BLaER1 treated with 17β-estradiol and CSF1 and Interleukin-3, amounts not matched to agents 10 nM and 100 nM (cell line): ENCODE measurements around the gene WFS1.

Source experiments
- H3K27ac ChIP-seq, 11 experiments: shearing (Covaris generic); formaldehyde crosslinking; 2 replicates each; pipeline ENCODE4 v1.8.1; 2022
- H3K27me3 ChIP-seq, 11 experiments: shearing (Covaris generic); formaldehyde crosslinking; 2 replicates each; pipeline ENCODE4 v1.8.1; 2022
- H3K36me3 ChIP-seq, 11 experiments: shearing (Covaris generic); formaldehyde crosslinking; 2 replicates each; pipeline ENCODE4 v1.8.1; 2022
- H3K4me1 ChIP-seq, 10 experiments: shearing (Covaris generic); formaldehyde crosslinking; 2 replicates each; pipeline ENCODE4 v1.8.1; 2022
- H3K4me2 ChIP-seq, 11 experiments: shearing (Covaris generic); formaldehyde crosslinking; 2 replicates each; pipeline ENCODE4 v1.8.1; 2022
- H3K4me3 ChIP-seq, 10 experiments: shearing (Covaris generic); formaldehyde crosslinking; 2 replicates each; pipeline ENCODE4 v1.8.1; 2022
- H3K9ac ChIP-seq, 11 experiments: shearing (Covaris generic); formaldehyde crosslinking; 2 replicates each; pipeline ENCODE4 v1.8.1; 2022
- H3K9me3 ChIP-seq, 11 experiments: shearing (Covaris generic); formaldehyde crosslinking; replicated peaks in 1 of 11; 2 replicates each; pipeline ENCODE4 v1.8.1; 2022
- H4K20me1 ChIP-seq, 11 experiments: shearing (Covaris generic); formaldehyde crosslinking; 2 replicates each; pipeline ENCODE4 v1.8.1; 2022
- Cebpa-rat ChIP-seq, 11 experiments: shearing (Covaris generic); IDR thresholded peaks; 2 replicates each; pipeline ENCODE4 v1.8.1; 2022

Gene WFS1

DNA sequence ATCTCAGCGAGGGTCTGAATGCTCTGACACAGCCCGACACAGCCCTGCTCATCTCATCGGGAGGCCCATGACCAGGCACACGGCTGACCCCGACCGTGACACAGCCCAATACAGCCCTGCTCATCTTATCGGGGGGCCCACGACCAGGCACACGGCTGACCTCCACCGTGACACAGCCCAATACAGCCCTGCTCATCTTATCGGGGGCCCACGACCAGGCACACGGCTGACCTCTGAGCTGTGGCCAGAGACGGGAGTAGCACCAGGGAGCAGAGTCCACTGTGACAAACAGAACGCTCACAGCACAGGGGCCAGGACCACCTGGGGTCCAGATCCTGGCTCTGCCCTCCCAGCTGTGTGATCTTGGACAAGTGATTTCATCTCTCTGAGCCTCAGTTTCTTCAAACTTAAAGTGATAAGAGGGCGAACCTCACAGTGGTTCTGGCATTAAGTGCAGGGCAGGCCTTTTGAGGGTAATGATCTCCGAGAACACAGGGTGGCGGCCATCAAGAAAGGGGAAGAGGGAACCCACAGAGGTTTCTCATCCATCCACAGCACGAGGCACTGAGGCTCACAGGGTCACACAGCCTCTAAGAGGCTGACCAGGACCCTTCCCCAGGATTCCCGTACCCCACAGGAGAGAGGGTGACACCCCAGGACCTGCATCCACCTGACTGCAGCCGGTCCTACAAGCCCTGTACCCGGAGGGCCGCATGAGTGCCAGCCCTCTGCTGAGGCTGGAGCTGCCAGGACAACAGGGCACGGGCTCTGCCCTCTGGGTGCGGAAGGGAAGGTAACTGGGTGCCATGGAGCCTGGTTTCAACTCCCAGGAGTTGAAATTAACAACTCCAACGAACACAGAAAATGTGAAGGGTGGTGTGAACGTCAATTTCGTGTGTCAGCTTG is 60.1 kb downstream of the WFS1 start:
- Histone ChIP-seq H4K20me1 (peaks cover 0 to 72% (median 0%) of the 10 kb centered on the region in 11 experiments; a peak in 6 of 22 replicates), H3K27me3 (peaks cover 0 to 40% (median 8%) of the 10 kb centered on the region in 11 experiments; a peak in 11 of 22 replicates), H3K4me2 (peak overlapping the region in 10 of 11 experiments; percentile 5 to 81 (median 53); a peak in 18 of 22 replicates), H3K9me3 (peaks cover 0 to 7% (median 0%) of the 10 kb centered on the region in 11 experiments; a peak in 2 of 22 replicates), H3K4me1 (peaks cover 21 to 74% (median 61%) of the 10 kb centered on the region in 10 experiments), H3K4me3 (no peak overlapping the region), H3K9ac (peak overlapping the region in 2 of 11 experiments; percentile 4 to 21; a peak in 2 of 22 replicates), H3K27ac (peak overlapping the region in 5 of 11 experiments; percentile 24 to 59 (median 50); a peak in 6 of 22 replicates), H3K36me3 (no peaks in the 10 kb centered on the region)
- TF ChIP-seq Cebpa-rat (IDR thresholded peaks at IDR 0.05): no peak

DNA sequence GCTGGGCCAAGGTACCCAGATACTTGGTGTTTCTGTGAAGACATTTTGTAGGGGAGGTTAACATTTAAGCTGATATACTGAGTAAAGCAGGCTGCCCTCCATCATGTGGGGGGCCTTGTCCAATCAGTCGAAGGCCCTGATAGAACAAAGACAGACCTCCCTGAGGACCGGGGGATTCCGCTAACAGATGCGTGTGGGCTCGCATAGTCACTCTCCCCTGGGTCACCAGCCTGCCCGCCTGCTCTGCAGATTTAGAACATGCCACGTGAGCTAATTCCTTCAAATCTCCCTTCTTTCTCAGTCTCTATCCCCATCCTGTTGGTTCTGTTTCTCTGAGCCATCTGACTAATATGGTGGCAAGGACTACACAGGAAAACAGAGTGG is 60.7 kb downstream of the WFS1 start:
- Histone ChIP-seq H3K27me3 (peaks cover 0 to 33% (median 8%) of the 10 kb centered on the region in 11 experiments; a peak in 11 of 22 replicates), H3K36me3 (no peaks in the 10 kb centered on the region), H3K27ac (peak overlapping the region in 5 of 11 experiments; percentile 24 to 59 (median 50); a peak in 6 of 22 replicates), H3K4me1 (peaks cover 19 to 70% (median 57%) of the 10 kb centered on the region in 10 experiments), H3K4me2 (peak overlapping the region in 9 of 11 experiments; percentile 2 to 81 (median 57); a peak in 17 of 22 replicates), H3K9ac (peak overlapping the region in 2 of 11 experiments; percentile 4 to 21; a peak in 2 of 22 replicates), H4K20me1 (peaks cover 0 to 69% (median 0%) of the 10 kb centered on the region in 11 experiments; a peak in 5 of 22 replicates), H3K4me3 (no peak overlapping the region), H3K9me3 (peaks cover 0 to 7% (median 0%) of the 10 kb centered on the region in 11 experiments; a peak in 2 of 22 replicates)
- TF ChIP-seq Cebpa-rat (IDR thresholded peaks at IDR 0.05): no peak

DNA sequence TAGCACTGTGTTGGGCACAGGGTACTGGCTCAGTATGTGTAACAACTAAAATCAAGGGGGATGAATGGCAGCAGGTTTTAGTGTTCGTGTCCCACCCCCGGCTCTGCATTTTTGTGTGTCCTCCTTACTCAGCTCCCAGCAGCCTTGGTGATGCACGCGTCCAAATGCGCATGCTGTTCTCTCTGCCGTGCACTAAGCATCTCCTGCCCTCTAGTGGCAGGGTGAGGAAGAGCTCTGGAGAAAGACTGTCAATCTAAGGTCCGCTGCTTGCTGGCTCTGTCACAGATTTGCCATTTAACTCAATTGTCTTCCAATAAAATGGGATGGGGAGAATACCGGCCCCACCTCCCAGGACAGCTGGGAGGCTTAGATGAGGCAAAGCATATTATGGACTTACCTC is 61.4 kb downstream of the WFS1 start:
- H3K27me3 ChIP-seq: peaks cover 0 to 27% (median 1%) of the 10 kb centered on the region in 11 experiments; a peak in 10 of 22 replicates
- peak overlapping the region in 2 of 11 experiments; percentile 19 to 55; a peak in 2 of 22 replicates for H3K27ac ChIP-seq
- peak overlapping the region in 9 of 11 experiments; percentile 2 to 81 (median 57); a peak in 16 of 22 replicates for H3K4me2 ChIP-seq
- H3K4me1 ChIP-seq: peaks cover 14 to 69% (median 54%) of the 10 kb centered on the region in 10 experiments
- H3K36me3 ChIP-seq: no peaks in the 10 kb centered on the region
- peaks cover 0 to 71% (median 0%) of the 10 kb centered on the region in 11 experiments; a peak in 5 of 22 replicates for H4K20me1 ChIP-seq
- peaks cover 0 to 7% (median 0%) of the 10 kb centered on the region in 11 experiments; a peak in 2 of 22 replicates for H3K9me3 ChIP-seq
- no peak overlapping the region for H3K4me3 ChIP-seq
- no peak overlapping the region for H3K9ac ChIP-seq
- TF ChIP-seq Cebpa-rat (IDR thresholded peaks at IDR 0.05): no peak

DNA sequence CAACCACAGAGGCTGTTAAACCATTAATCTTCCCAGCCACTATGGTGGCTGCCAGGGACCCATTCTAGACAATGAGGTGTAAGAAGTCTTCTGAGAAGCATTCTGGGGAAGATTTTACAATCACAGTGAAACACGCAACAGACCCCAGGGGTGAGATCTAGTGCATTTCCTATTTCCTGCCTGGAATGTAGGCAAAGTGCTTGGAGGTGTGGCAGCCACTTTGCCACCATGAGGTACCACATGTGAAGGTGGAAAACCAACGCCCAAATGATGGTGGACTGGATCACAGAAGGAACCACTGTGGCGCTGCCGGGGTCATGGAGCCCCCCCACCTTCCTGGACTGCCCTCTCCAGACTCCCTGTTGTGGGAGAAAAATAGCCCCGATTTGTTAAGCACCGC is 61.8 kb downstream of the WFS1 start:
- no peak overlapping the region for H3K27ac ChIP-seq
- H3K9me3 ChIP-seq: peaks cover 0 to 7% (median 0%) of the 10 kb centered on the region in 11 experiments; a peak in 2 of 22 replicates
- no peak overlapping the region for H3K4me3 ChIP-seq
- H3K4me1 ChIP-seq: peaks cover 14 to 64% (median 49%) of the 10 kb centered on the region in 10 experiments
- TF ChIP-seq Cebpa-rat (IDR thresholded peaks at IDR 0.05): no peak
- peaks cover 0 to 22% (median 0%) of the 10 kb centered on the region in 11 experiments; a peak in 4 of 22 replicates for H3K27me3 ChIP-seq
- H3K9ac ChIP-seq: no peak overlapping the region
- peak overlapping the region in 3 of 11 experiments; percentile 1 to 81 (median 78); a peak in 2 of 22 replicates for H3K4me2 ChIP-seq
- H4K20me1 ChIP-seq: peaks cover 0 to 71% (median 0%) of the 10 kb centered on the region in 11 experiments; a peak in 5 of 22 replicates
- no peaks in the 10 kb centered on the region for H3K36me3 ChIP-seq

DNA sequence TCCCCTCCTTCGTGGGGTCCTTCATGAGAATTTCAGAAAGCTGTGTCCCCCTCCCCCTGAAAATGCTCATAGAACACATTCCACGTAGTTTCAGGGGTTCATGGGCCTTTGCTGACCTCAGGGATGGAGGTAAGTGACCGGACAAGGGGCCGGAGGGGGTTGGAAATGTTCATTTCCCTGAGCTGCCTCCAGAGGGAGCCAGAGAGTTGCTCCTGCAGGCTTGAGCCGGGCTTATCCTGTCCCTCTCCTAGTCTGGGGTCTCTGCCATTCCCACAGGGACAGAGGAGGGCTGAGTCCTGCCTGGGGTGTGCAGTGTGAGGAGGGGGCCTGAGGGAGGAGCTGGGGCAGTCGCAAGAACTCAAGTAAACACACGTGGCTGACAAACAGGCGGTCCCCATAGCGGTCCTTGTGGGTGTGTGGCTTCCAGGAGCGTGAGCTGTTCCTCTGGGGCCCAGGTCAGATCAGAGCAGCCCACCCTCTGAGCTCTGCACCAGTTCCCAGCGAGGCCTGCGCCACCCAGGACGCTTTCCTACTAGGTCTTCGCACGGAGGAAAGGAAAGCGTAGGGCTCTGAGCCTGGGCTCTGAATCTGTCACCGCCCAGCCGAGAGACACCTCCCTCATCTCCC is 62.5 kb downstream of the WFS1 start:
- peaks cover 0 to 22% (median 0%) of the 10 kb centered on the region in 11 experiments; a peak in 3 of 22 replicates for H3K27me3 ChIP-seq
- no peak overlapping the region for H3K9ac ChIP-seq
- H3K36me3 ChIP-seq: no peaks in the 10 kb centered on the region
- H3K4me1 ChIP-seq: peaks cover 15 to 59% (median 44%) of the 10 kb centered on the region in 10 experiments
- no peak overlapping the region for H3K27ac ChIP-seq
- no peak for TF ChIP-seq Cebpa-rat (IDR thresholded peaks at IDR 0.05)
- peak overlapping the region in 8 of 11 experiments; percentile 1 to 34 (median 22); a peak in 10 of 22 replicates for H3K4me2 ChIP-seq
- no peak overlapping the region for H3K4me3 ChIP-seq
- H3K9me3 ChIP-seq: peaks cover 0 to 7% (median 0%) of the 10 kb centered on the region in 11 experiments; a peak in 2 of 22 replicates
- H4K20me1 ChIP-seq: peaks cover 0 to 66% (median 0%) of the 10 kb centered on the region in 11 experiments; a peak in 5 of 22 replicates

DNA sequence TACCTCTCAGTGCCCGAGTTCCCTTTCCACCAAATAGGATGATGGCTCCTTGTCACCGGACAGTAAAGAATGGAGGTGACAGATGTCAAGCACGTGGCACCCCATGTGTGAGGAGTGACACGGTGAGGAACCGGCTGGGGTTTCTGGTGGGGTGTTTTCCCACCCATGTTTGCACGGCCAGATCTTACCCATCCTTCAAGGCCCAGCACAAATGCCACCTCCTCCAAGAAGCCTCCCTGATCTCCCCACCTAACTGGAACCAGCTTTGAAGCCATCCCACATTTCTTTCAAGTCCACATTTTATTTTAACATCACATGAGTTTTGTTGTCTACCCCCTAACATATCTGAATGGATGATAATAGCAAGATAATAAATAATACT is 63.0 kb downstream of the WFS1 start:
- H4K20me1 ChIP-seq: peaks cover 0 to 65% (median 0%) of the 10 kb centered on the region in 11 experiments; a peak in 5 of 22 replicates
- peaks cover 0 to 7% (median 0%) of the 10 kb centered on the region in 11 experiments; a peak in 2 of 22 replicates for H3K9me3 ChIP-seq
- peaks cover 20 to 59% (median 46%) of the 10 kb centered on the region in 10 experiments for H3K4me1 ChIP-seq
- peaks cover 0 to 22% (median 0%) of the 10 kb centered on the region in 11 experiments; a peak in 3 of 22 replicates for H3K27me3 ChIP-seq
- no peaks in the 10 kb centered on the region for H3K36me3 ChIP-seq
- H3K27ac ChIP-seq: no peak overlapping the region
- no peak overlapping the region for H3K4me3 ChIP-seq
- H3K4me2 ChIP-seq: peak overlapping the region in 2 of 11 experiments; percentile 13 to 34; a peak in 4 of 22 replicates
- no peak for TF ChIP-seq Cebpa-rat (IDR thresholded peaks at IDR 0.05)
- H3K9ac ChIP-seq: no peak overlapping the region

DNA sequence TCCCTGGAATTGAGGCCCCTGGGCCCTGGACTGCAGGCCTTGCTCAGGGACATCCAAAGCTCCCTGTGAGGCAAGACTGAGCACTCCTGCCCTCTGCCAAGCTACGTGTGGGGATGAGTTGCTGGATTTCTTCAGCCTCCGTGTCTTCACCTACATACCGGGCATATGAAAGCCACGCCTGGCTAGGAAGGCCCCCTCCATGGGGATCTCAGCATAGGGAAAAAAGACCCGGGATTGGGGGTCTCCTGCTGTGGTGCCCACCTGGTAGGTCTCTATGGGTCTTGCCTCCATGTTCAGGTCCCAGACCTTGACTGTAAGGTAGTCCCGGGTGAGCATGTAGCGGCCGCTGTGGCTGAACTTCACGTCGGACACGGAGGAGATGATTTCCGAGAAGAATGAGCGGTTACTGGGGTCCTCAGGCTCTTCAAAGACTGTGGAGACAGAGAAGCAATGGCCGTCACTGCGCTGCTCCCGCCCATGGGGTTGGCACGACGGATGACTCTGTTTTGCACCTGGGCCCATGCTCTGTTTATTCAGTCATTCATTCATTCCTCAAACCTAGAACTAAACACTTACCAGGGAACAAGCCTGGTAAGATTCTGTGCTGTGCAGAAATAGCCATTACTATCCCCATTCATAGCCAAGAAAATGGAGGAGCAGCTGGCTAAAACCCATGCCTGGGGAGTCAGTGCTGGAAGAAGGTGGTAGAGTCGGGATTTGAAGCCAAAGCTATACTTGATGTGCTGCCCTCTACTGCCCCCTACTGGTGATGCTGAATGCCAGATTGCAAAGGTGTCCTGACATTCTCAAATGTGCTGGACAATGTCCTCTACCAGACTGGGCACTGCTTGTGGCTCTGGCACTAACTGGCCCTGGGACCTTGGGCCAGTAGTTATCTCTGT is 63.9 kb downstream of the WFS1 start:
- Histone ChIP-seq H3K36me3 (no peaks in the 10 kb centered on the region), H4K20me1 (peaks cover 0 to 63% (median 0%) of the 10 kb centered on the region in 11 experiments; a peak in 5 of 22 replicates), H3K4me3 (no peak overlapping the region), H3K9me3 (peaks cover 0 to 7% (median 0%) of the 10 kb centered on the region in 11 experiments; a peak in 2 of 22 replicates), H3K4me1 (peaks cover 29 to 65% (median 55%) of the 10 kb centered on the region in 10 experiments), H3K27ac (no peak overlapping the region), H3K27me3 (peaks cover 0 to 13% (median 0%) of the 10 kb centered on the region in 11 experiments; a peak in 3 of 22 replicates), H3K9ac (no peak overlapping the region), H3K4me2 (no peak overlapping the region)
- no peak for TF ChIP-seq Cebpa-rat (IDR thresholded peaks at IDR 0.05)
